ENCODE data around the gene CCDC182.

DNA sequence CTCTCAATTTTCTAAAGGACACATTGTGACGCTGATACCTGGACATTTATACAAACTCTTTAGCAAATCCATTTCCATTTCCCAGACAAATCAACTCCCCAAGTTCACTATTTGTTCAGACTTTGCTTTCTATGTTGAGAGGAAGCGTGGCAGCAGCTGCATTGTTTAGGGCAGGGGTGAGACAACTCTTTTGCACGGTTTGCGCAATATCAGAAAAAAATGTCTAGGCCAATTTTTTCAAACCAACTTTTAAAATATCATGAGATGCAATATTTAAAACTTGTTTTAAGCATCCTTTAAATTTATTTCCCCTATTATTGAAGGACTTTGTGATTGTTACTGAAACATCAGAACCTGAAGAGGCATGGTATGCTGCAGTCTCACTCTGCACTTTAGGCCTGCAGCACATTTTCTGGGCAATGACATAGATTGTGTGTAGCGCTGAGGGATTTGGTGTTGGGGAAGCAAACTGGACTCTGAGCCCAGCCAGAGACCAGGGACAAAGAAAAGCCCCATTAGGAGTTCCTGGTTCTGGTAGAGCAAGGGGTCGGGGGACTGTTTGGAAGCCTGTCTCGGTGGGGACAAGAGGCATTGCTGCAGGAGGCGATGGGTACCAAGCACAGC, 6.4 kb upstream of the CCDC182 start:
- TF ChIP-seq ZNF274 (IDR thresholded peaks at IDR 0.05; ENCODE audit: low read depth, low read length) (no peak), SUZ12 (IDR thresholded peaks at IDR 0.05; ENCODE audit: extremely low read depth, insufficient read depth, insufficient read length) (no peak), YY1 (IDR thresholded peaks at IDR 0.05; ENCODE audit: insufficient read depth, insufficient read length) (no peak)

Data from NT2/D1 (cell line).